ENCODE data around the gene AKT1S1.

The AKT1S1 gene

GRCh38 chr19:49873129-49873521, 4.0 kb downstream of the AKT1S1 start:
- H3K27me3 ChIP-seq (ENCODE audit: insufficient read depth, low read length), result no peaks in the 10 kb centered on the region
- peaks cover 22% of the 10 kb centered on the region for H3K4me1 ChIP-seq (ENCODE audit: control insufficient read depth, insufficient read depth, low read length, unreplicated experiment)
- no peaks in the 10 kb centered on the region for H3K36me3 ChIP-seq (ENCODE audit: insufficient read depth, low read length)
- no peak overlapping the region for H3K27ac ChIP-seq (ENCODE audit: low read depth, low read length)
- no peak overlapping the region for H2AFZ ChIP-seq (ENCODE audit: low read length, unreplicated experiment)
- peaks cover 19% of the 10 kb centered on the region for H3K79me2 ChIP-seq (ENCODE audit: control insufficient read depth, insufficient read depth, low read length, unreplicated experiment)
- H3K4me3 ChIP-seq (ENCODE audit: low read depth, low read length), result no peak overlapping the region

- H3K27me3 ChIP-seq (ENCODE audit: insufficient read depth, low read length), result no peaks in the 10 kb centered on the region
- H2AFZ ChIP-seq (ENCODE audit: low read length, unreplicated experiment), result no peak overlapping the region
- H3K27ac ChIP-seq (ENCODE audit: low read depth, low read length), result no peak overlapping the region
- no peak overlapping the region for H3K4me3 ChIP-seq (ENCODE audit: low read depth, low read length)
- H3K36me3 ChIP-seq (ENCODE audit: insufficient read depth, low read length), result no peaks in the 10 kb centered on the region
- peaks cover 23% of the 10 kb centered on the region for H3K4me1 ChIP-seq (ENCODE audit: control insufficient read depth, insufficient read depth, low read length, unreplicated experiment)
- peaks cover 19% of the 10 kb centered on the region for H3K79me2 ChIP-seq (ENCODE audit: control insufficient read depth, insufficient read depth, low read length, unreplicated experiment)
Measured at GRCh38 chr19:49872245-49873128, 4.7 kb downstream of the AKT1S1 start.

GRCh38 chr19:49871349-49871985, 5.7 kb downstream of the AKT1S1 start:
- Histone ChIP-seq H3K4me1 (ENCODE audit: control insufficient read depth, insufficient read depth, low read length, unreplicated experiment) (peaks cover 23% of the 10 kb centered on the region), H3K4me3 (ENCODE audit: low read depth, low read length) (no peak overlapping the region), H3K27ac (ENCODE audit: low read depth, low read length) (no peak overlapping the region), H3K27me3 (ENCODE audit: insufficient read depth, low read length) (no peaks in the 10 kb centered on the region), H2AFZ (ENCODE audit: low read length, unreplicated experiment) (no peak overlapping the region), H3K79me2 (ENCODE audit: control insufficient read depth, insufficient read depth, low read length, unreplicated experiment) (peaks cover 22% of the 10 kb centered on the region), H3K36me3 (ENCODE audit: insufficient read depth, low read length) (no peaks in the 10 kb centered on the region)

- H3K79me2 ChIP-seq (ENCODE audit: control insufficient read depth, insufficient read depth, low read length, unreplicated experiment), result peaks cover 18% of the 10 kb centered on the region
- H3K4me1 ChIP-seq (ENCODE audit: control insufficient read depth, insufficient read depth, low read length, unreplicated experiment), result peaks cover 28% of the 10 kb centered on the region
- H2AFZ ChIP-seq (ENCODE audit: low read length, unreplicated experiment), result no peak overlapping the region
- H3K36me3 ChIP-seq (ENCODE audit: insufficient read depth, low read length), result no peaks in the 10 kb centered on the region
- H3K4me3 ChIP-seq (ENCODE audit: low read depth, low read length), result peak overlapping the region; percentile 75
- no peak overlapping the region for H3K27ac ChIP-seq (ENCODE audit: low read depth, low read length)
- no peaks in the 10 kb centered on the region for H3K27me3 ChIP-seq (ENCODE audit: insufficient read depth, low read length)
Measured at GRCh38 chr19:49870309-49870901, 6.8 kb downstream of the AKT1S1 start.

GRCh38 chr19:49869484-49870308, 7.5 kb downstream of the AKT1S1 start:
- H3K27me3 ChIP-seq (ENCODE audit: insufficient read depth, low read length), result no peaks in the 10 kb centered on the region
- H3K4me3 ChIP-seq (ENCODE audit: low read depth, low read length), result peak overlapping the region; percentile 75
- no peak overlapping the region for H2AFZ ChIP-seq (ENCODE audit: low read length, unreplicated experiment)
- peak overlapping the region; percentile 38 for H3K27ac ChIP-seq (ENCODE audit: low read depth, low read length)
- no peaks in the 10 kb centered on the region for H3K36me3 ChIP-seq (ENCODE audit: insufficient read depth, low read length)
- H3K4me1 ChIP-seq (ENCODE audit: control insufficient read depth, insufficient read depth, low read length, unreplicated experiment), result peaks cover 22% of the 10 kb centered on the region
- peaks cover 19% of the 10 kb centered on the region for H3K79me2 ChIP-seq (ENCODE audit: control insufficient read depth, insufficient read depth, low read length, unreplicated experiment)

- Histone ChIP-seq H3K4me1 (ENCODE audit: control insufficient read depth, insufficient read depth, low read length, unreplicated experiment) (peaks cover 22% of the 10 kb centered on the region), H3K27ac (ENCODE audit: low read depth, low read length) (peak overlapping the region; percentile 37), H3K27me3 (ENCODE audit: insufficient read depth, low read length) (no peaks in the 10 kb centered on the region), H3K4me3 (ENCODE audit: low read depth, low read length) (peak overlapping the region; percentile 73), H3K36me3 (ENCODE audit: insufficient read depth, low read length) (no peaks in the 10 kb centered on the region), H3K79me2 (ENCODE audit: control insufficient read depth, insufficient read depth, low read length, unreplicated experiment) (peaks cover 20% of the 10 kb centered on the region), H2AFZ (ENCODE audit: low read length, unreplicated experiment) (no peak overlapping the region)
Measured at GRCh38 chr19:49869009-49869483, 8.1 kb downstream of the AKT1S1 start.

- Histone ChIP-seq H3K27ac (ENCODE audit: low read depth, low read length) (peak within 1 kb of the TSS; percentile 96), H3K27me3 (ENCODE audit: insufficient read depth, low read length) (no peaks in the 10 kb centered on the region), H3K4me3 (ENCODE audit: low read depth, low read length) (peak within 1 kb of the TSS; percentile 99), H3K79me2 (ENCODE audit: control insufficient read depth, insufficient read depth, low read length, unreplicated experiment) (peaks cover 20% of the 10 kb centered on the region), H2AFZ (ENCODE audit: low read length, unreplicated experiment) (peak within 1 kb of the TSS; percentile 81), H3K4me1 (ENCODE audit: control insufficient read depth, insufficient read depth, low read length, unreplicated experiment) (peaks cover 22% of the 10 kb centered on the region), H3K36me3 (ENCODE audit: insufficient read depth, low read length) (no peaks in the 10 kb centered on the region)
Measured at GRCh38 chr19:49866933-49867782, 10.0 kb downstream of the AKT1S1 start, which contains the start of gene PNKP. Gene PNKP, minus strand, starts transcription at chr19:49867576. Its CDS starts 372 bp downstream, at chr19:49867204.

GRCh38 chr19:49864890-49865289, 12.3 kb downstream of the AKT1S1 start:
- peaks cover 16% of the 10 kb centered on the region for H3K4me1 ChIP-seq (ENCODE audit: control insufficient read depth, insufficient read depth, low read length, unreplicated experiment)
- no peaks in the 10 kb centered on the region for H3K27me3 ChIP-seq (ENCODE audit: insufficient read depth, low read length)
- no peak overlapping the region for H2AFZ ChIP-seq (ENCODE audit: low read length, unreplicated experiment)
- no peaks in the 10 kb centered on the region for H3K36me3 ChIP-seq (ENCODE audit: insufficient read depth, low read length)
- H3K4me3 ChIP-seq (ENCODE audit: low read depth, low read length), result no peak overlapping the region; the same call in 1 of the 2 replicates
- H3K79me2 ChIP-seq (ENCODE audit: control insufficient read depth, insufficient read depth, low read length, unreplicated experiment), result peaks cover 20% of the 10 kb centered on the region
- no peak overlapping the region for H3K27ac ChIP-seq (ENCODE audit: low read depth, low read length)

GRCh38 chr19:49863935-49864320, 13.2 kb downstream of the AKT1S1 start:
- Histone ChIP-seq H3K4me3 (ENCODE audit: low read depth, low read length) (no peak overlapping the region), H3K27me3 (ENCODE audit: insufficient read depth, low read length) (no peaks in the 10 kb centered on the region)

More at GRCh38 chr19:49863935-49864320, 13.2 kb downstream of the AKT1S1 start:
- no peaks in the 10 kb centered on the region for H3K36me3 ChIP-seq (ENCODE audit: insufficient read depth, low read length)
- peaks cover 21% of the 10 kb centered on the region for H3K4me1 ChIP-seq (ENCODE audit: control insufficient read depth, insufficient read depth, low read length, unreplicated experiment)
- peaks cover 20% of the 10 kb centered on the region for H3K79me2 ChIP-seq (ENCODE audit: control insufficient read depth, insufficient read depth, low read length, unreplicated experiment)
- H3K27ac ChIP-seq (ENCODE audit: low read depth, low read length), result no peak overlapping the region
- no peak overlapping the region for H2AFZ ChIP-seq (ENCODE audit: low read length, unreplicated experiment)

All from ACC112 (cell line).